Measurements from ENCODE around the gene KLHL24.

DNA sequence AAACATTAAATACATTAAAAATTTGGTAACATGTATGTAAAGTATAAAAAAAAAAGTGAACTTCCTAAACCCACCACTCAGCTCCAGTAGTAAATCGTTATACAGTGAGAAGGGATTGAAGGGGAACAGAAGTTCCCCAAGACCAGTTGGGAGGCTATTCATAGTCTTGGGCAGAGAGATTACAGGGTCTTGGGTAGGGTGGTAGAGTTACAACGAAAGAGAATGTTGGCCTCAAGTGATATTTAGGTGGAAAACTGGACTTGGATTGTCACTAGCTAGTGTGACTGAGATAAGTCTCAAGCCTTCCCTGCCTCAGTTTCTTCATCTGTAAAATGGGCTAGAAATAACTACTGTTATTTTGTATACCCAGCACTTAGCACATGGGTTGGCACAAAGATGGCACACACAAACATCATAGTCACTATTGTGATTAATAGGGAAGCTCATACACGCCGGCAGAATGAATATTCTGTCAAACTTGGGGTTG, 61.7 kb downstream of the KLHL24 start:
- TF ChIP-seq POLR2AphosphoS5 (IDR thresholded peaks at IDR 0.05; ENCODE audit: low read depth, low read length) (no peak), POLR2A (IDR thresholded peaks at IDR 0.05; ENCODE audit: low read depth, low read length) (no peak), TAF1 (IDR thresholded peaks at IDR 0.05; ENCODE audit: low read depth, low read length) (no peak)
